Erythroblast (primary cell): Measurements from ENCODE around the gene SNED1.

Experiments
- DNase-seq, 2 experiments: peaks; one replicate each; lab custom pipeline; 2025; lab: John Stamatoyannopoulos, UW
- GATA1 ChIP-seq: IDR thresholded peaks from 2 replicates; pipeline ENCODE4 v1.6.1; 2011; ENCODE audit warnings: low read depth, mild to moderate bottlenecking, control low read depth, low read length, moderate library complexity
- POLR2A ChIP-seq: IDR thresholded peaks from 2 replicates; pipeline ENCODE4 v1.6.1; 2011; ENCODE audit warnings: mild to moderate bottlenecking, low read length

The SNED1 gene

GRCh38 chr2:241116606-241117560 lies 118.5 kb downstream of the SNED1 start:
- no peak for TF ChIP-seq GATA1
- no peak for DNase-seq

- DNase-seq: no peak
- TF ChIP-seq POLR2A (no peak), GATA1 (no peak)
Observed at GRCh38 chr2:241118737-241119505, 120.5 kb downstream of the SNED1 start.

GRCh38 chr2:241120440-241120839 lies 122.0 kb downstream of the SNED1 start:
- no peak for DNase-seq
- TF ChIP-seq GATA1 (no peak), POLR2A (no peak)

- no peak for DNase-seq
- TF ChIP-seq POLR2A: no peak
- no peak for TF ChIP-seq GATA1
Observed at GRCh38 chr2:241121008-241121407, 122.6 kb downstream of the SNED1 start.

- TF ChIP-seq GATA1: no peak
- TF ChIP-seq POLR2A: no peak
- no peak for DNase-seq
Observed at GRCh38 chr2:241122376-241123002, 124.1 kb downstream of the SNED1 start.

GRCh38 chr2:241123816-241124536 lies 125.6 kb downstream of the SNED1 start:
- DNase-seq: no peak
- no peak for TF ChIP-seq GATA1
- TF ChIP-seq POLR2A: no peak

GRCh38 chr2:241125626-241126025 lies 127.2 kb downstream of the SNED1 start:
- no peak for DNase-seq
- TF ChIP-seq GATA1 (no peak), POLR2A (no peak)

- no peak for DNase-seq
- TF ChIP-seq GATA1: no peak
- TF ChIP-seq POLR2A: no peak
Observed at GRCh38 chr2:241126201-241126611, 127.8 kb downstream of the SNED1 start.

GRCh38 chr2:241126771-241127202 lies 128.4 kb downstream of the SNED1 start:
- TF ChIP-seq POLR2A (no peak), GATA1 (no peak)
- DNase-seq: no peak

GRCh38 chr2:241128266-241128665 lies 129.8 kb downstream of the SNED1 start:
- TF ChIP-seq GATA1: no peak
- no peak for TF ChIP-seq POLR2A

GRCh38 chr2:241129086-241129871 lies 130.9 kb downstream of the SNED1 start:
- DNase-seq: no peak
- TF ChIP-seq POLR2A (no peak), GATA1 (no peak)

More at GRCh38 chr2:241128266-241128665, 129.8 kb downstream of the SNED1 start:
- no peak for DNase-seq

GRCh38 chr2:241130316-241130715 lies 131.9 kb downstream of the SNED1 start:
- TF ChIP-seq GATA1: no peak
- TF ChIP-seq POLR2A: no peak
- DNase-seq: no peak
